HCT116 (cell line): ENCODE data around the gene SLC47A1. TPM values are rescaled to one million over a fixed set of nuclear protein-coding genes. Genes with fewer than 3 reads are reported as not detected.

ENCODE experiments used
- ATAC-seq: fragments of 200-7000 bp; cut with Tn5 transposase; 2 replicates; pipeline ENCODE4 v1.9.1; 2020; ENCODE audit warnings: mild to moderate bottlenecking, moderate library complexity
- BruUV-seq: library from RNA; stranded (reverse); fragments of 400-500 nt; replicated peaks from 2 replicates; lab custom pipeline; 2021; lab: Mats Ljungman, UMichigan
- CTCF ChIA-PET: fragments of 300-600 bp; sonication (Branson Sonifier 250); formaldehyde crosslinking; loops from one replicate; lab custom pipeline; 2021; ENCODE audit warnings: antibody characterized with exemption; lab: Charles Lee
- POLR2A ChIA-PET: fragments of 300-600, 350-600 bp; sonication (Branson Sonifier 250); formaldehyde crosslinking; loops from one replicate; lab custom pipeline; 2021; ENCODE audit warnings: antibody characterized with exemption; lab: Charles Lee
- RAD21 ChIA-PET, 2 experiments: fragments of 300-600 bp; sonication (Branson Sonifier 250); formaldehyde crosslinking; loops; one replicate each; lab custom pipeline; 2023; ENCODE audit warnings: low total read pairs in 2 of 2; ENCODE audit not compliant: uncharacterized antibody in 2 of 2, unreplicated experiment in 2 of 2, low non-redundant PET in 1 of 2; lab: Charles Lee
- DNase-seq: peaks from one replicate; pipeline ENCODE4 v3.0.0-alpha.2; 2010; ENCODE audit warnings: low read depth, low spot score
- H2AFZ ChIP-seq: fragments of 200-600 bp; shearing (Covaris generic), sonication (generic); 2 replicates; pipeline ENCODE4 v1.6.1; 2017; ENCODE audit warnings: low read depth, mixed run types, mixed read lengths, antibody characterized with exemption, low read length; ENCODE audit not compliant: poor library complexity, severe bottlenecking
- H3K27ac ChIP-seq: 2 replicates; pipeline ENCODE4 v1.5.1; 2012; ENCODE audit warnings: low read depth, low read length
- H3K27me3 ChIP-seq: fragments of 200-600 bp; sonication (generic); 2 replicates; pipeline ENCODE4 v1.6.1; 2016; ENCODE audit warnings: mixed run types, low read length, mixed read lengths; ENCODE audit not compliant: insufficient read depth
- H3K36me3 ChIP-seq, 2 experiments: fragments of 200-500 bp in 1 of 2; fragments of 200-600 bp in 1 of 2; sonication (Bioruptor generic) in 1 of 2; sonication (generic) in 1 of 2; 2 replicates each; pipeline versions ENCODE4 v1.5.1 to v1.6.1; 2014 to 2016; ENCODE audit warnings: low read length in 2 of 2, inconsistent platforms in 1 of 2, mixed read lengths in 1 of 2, mixed run types in 1 of 2; ENCODE audit not compliant: insufficient read depth in 2 of 2, control insufficient read depth in 1 of 2
- H3K4me1 ChIP-seq, 2 experiments: fragments of 200-600 bp in 1 of 2; sonication (generic) in 1 of 2; 2 replicates each; pipeline versions ENCODE4 v1.5.1 to v1.6.1; 2012 to 2017; ENCODE audit warnings: low read length in 2 of 2, inconsistent platforms in 1 of 2, mild to moderate bottlenecking in 1 of 2, mixed read lengths in 1 of 2, mixed run types in 1 of 2, moderate library complexity in 1 of 2; ENCODE audit not compliant: insufficient read depth in 2 of 2, control insufficient read depth in 1 of 2
- H3K4me2 ChIP-seq: fragments of 200-600 bp; sonication (generic); 2 replicates; pipeline ENCODE4 v1.6.1; 2017; ENCODE audit warnings: mixed run types, low read length, mixed read lengths
- H3K4me3 ChIP-seq, 2 experiments: fragments of 200-600 bp in 1 of 2; sonication (generic) in 1 of 2; replicated peaks in 1 of 2; 2 replicates each; pipeline ENCODE4 v1.5.1; 2011 to 2016; ENCODE audit warnings: low read length in 2 of 2, control low read depth in 1 of 2, low read depth in 1 of 2, mild to moderate bottlenecking in 1 of 2, mixed read lengths in 1 of 2, mixed run types in 1 of 2
- H3K79me2 ChIP-seq: fragments of 200-600 bp; sonication (generic); 2 replicates; pipeline ENCODE4 v1.6.1; 2017; ENCODE audit warnings: mild to moderate bottlenecking, mixed run types, low read length, moderate library complexity, mixed read lengths; ENCODE audit not compliant: insufficient read depth
- H3K9ac ChIP-seq: fragments of 200-600 bp; sonication (generic); 2 replicates; pipeline ENCODE4 v1.6.1; 2016; ENCODE audit warnings: low read length, mixed read lengths
- H3K9me2 ChIP-seq: fragments of 200-600 bp; sonication (generic), shearing (Covaris generic); 2 replicates; pipeline ENCODE4 v1.6.1; 2017; ENCODE audit warnings: mixed run types, mild to moderate bottlenecking, moderate library complexity; ENCODE audit not compliant: insufficient read depth
- H3K9me3 ChIP-seq, 2 experiments: fragments of 200-500 bp in 1 of 2; fragments of 200-600 bp in 1 of 2; sonication (Bioruptor generic) in 1 of 2; sonication (generic) in 1 of 2; 2 replicates each; pipeline ENCODE4 v1.6.1; 2014 to 2017; ENCODE audit warnings: low read length in 2 of 2, mixed read lengths in 2 of 2, inconsistent platforms in 1 of 2, low read depth in 1 of 2, mild to moderate bottlenecking in 1 of 2, mixed run types in 1 of 2, moderate library complexity in 1 of 2; ENCODE audit not compliant: control insufficient read depth in 1 of 2, insufficient read depth in 1 of 2
- H4K20me1 ChIP-seq: fragments of 200-600 bp; sonication (generic), shearing (Covaris generic); 2 replicates; pipeline ENCODE4 v1.6.1; 2017; ENCODE audit warnings: mixed run types, mild to moderate bottlenecking, moderate library complexity; ENCODE audit not compliant: insufficient read depth
- EGR1 ChIP-seq: IDR thresholded peaks from 2 replicates; pipeline ENCODE4 v1.6.1; 2012; ENCODE audit warnings: low read depth
- EZH2 ChIP-seq: fragments of 200-600 bp; sonication (generic); IDR thresholded peaks from 2 replicates; pipeline ENCODE4 v1.6.1; 2017; ENCODE audit warnings: antibody characterized with exemption, mixed run types
- POLR2A ChIP-seq: IDR thresholded peaks from 2 replicates; pipeline ENCODE4 v1.7.0; 2011; ENCODE audit warnings: borderline replicate concordance; ENCODE audit not compliant: insufficient read depth, insufficient read length; ENCODE audit errors: extremely low read depth
- POLR2AphosphoS5 ChIP-seq: IDR thresholded peaks from 2 replicates; pipeline ENCODE4 v1.6.1; 2011; ENCODE audit warnings: mild to moderate bottlenecking, low read depth, low read length, moderate library complexity
- RAD21 ChIP-seq: IDR thresholded peaks from 2 replicates; pipeline ENCODE4 v1.6.1; 2012; ENCODE audit warnings: low read depth, mild to moderate bottlenecking
- SRF ChIP-seq: IDR thresholded peaks from 2 replicates; pipeline ENCODE4 v1.6.1; 2012; ENCODE audit warnings: low read depth
- TCF7L2 ChIP-seq: IDR thresholded peaks from 2 replicates; pipeline ENCODE4 v1.7.0; 2011; ENCODE audit warnings: borderline replicate concordance, inconsistent platforms; ENCODE audit not compliant: insufficient read depth, insufficient read length; ENCODE audit errors: extremely low read depth
- YY1 ChIP-seq: IDR thresholded peaks from 2 replicates; pipeline ENCODE4 v1.6.1; 2011; ENCODE audit warnings: low read length, low read depth, moderate library complexity, mild to moderate bottlenecking; ENCODE audit not compliant: insufficient replicate concordance; ENCODE audit errors: extremely low read depth
- intact Hi-C: fragments of 100-400 bp; cut with micrococcal nuclease; formaldehyde crosslinking; loops from 2 replicates; pipeline ENCODE4 v1.10.0; 2022
- total RNA-seq: library from RNA; stranded (reverse); gene quantifications from one replicate; pipeline ENCODE4 v1.2.1, GENCODE V29; 2021; ENCODE audit not compliant: unreplicated experiment
- TF ChIP-seq, protein P1 (sequence below): IDR thresholded peaks from 2 replicates; pipeline ENCODE4 v1.6.1; 2012
- TF ChIP-seq, protein P2 (sequence below), 3 experiments: fragments of 200-600 bp in 1 of 3; sonication (generic) in 1 of 3; IDR thresholded peaks in 2 of 3; conservative IDR thresholded peaks in 1 of 3; 2 replicates each; pipeline ENCODE4 v1.5.1; 2012 to 2017; ENCODE audit warnings: low read depth in 2 of 3, low read length in 2 of 3, antibody characterized with exemption in 1 of 3, borderline replicate concordance in 1 of 3, control low read depth in 1 of 3, mild to moderate bottlenecking in 1 of 3, mixed read lengths in 1 of 3, mixed run types in 1 of 3, moderate library complexity in 1 of 3; ENCODE audit not compliant: insufficient read depth in 1 of 3
- TF ChIP-seq, protein P3 (sequence below): IDR thresholded peaks from 2 replicates; pipeline ENCODE4 v1.6.1; 2012
- TF ChIP-seq, protein P4 (sequence below): IDR thresholded peaks from 2 replicates; pipeline ENCODE4 v1.6.1; 2012; ENCODE audit warnings: low read depth

The SLC47A1 gene
- total RNA-seq, 1 experiment from 2014 or later, result 0.17 TPM

DNA sequence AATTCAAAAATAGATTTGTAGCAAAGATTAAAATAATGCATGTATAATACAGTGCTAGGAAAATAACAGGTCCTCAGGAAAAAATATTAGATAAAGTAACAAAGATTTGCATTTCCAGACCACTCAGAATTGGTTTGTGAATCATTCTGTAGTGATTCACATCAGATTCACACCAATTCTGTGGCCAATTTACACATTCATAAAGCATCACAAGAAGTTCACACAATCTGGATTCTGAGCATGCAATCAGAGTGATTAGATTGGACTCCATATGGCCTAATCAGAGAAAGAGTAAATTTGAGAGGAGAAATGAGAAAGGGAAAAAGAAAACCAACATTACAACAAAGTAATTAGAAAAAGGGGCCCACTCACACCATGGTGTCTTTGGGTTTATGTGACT lies 36.0 kb upstream of the SLC47A1 start (continued):
- TF ChIP-seq, protein P1, sequence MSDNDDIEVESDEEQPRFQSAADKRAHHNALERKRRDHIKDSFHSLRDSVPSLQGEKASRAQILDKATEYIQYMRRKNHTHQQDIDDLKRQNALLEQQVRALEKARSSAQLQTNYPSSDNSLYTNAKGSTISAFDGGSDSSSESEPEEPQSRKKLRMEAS, result no peak
- TF ChIP-seq TCF7L2 (no peak), EGR1 (no peak), YY1 (no peak), RAD21 (no peak)
- TF ChIP-seq, protein P2, sequence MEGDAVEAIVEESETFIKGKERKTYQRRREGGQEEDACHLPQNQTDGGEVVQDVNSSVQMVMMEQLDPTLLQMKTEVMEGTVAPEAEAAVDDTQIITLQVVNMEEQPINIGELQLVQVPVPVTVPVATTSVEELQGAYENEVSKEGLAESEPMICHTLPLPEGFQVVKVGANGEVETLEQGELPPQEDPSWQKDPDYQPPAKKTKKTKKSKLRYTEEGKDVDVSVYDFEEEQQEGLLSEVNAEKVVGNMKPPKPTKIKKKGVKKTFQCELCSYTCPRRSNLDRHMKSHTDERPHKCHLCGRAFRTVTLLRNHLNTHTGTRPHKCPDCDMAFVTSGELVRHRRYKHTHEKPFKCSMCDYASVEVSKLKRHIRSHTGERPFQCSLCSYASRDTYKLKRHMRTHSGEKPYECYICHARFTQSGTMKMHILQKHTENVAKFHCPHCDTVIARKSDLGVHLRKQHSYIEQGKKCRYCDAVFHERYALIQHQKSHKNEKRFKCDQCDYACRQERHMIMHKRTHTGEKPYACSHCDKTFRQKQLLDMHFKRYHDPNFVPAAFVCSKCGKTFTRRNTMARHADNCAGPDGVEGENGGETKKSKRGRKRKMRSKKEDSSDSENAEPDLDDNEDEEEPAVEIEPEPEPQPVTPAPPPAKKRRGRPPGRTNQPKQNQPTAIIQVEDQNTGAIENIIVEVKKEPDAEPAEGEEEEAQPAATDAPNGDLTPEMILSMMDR (IDR thresholded peaks at IDR 0.05 in 2 of 3, conservative IDR thresholded peaks at IDR 0.05 in 1 of 3; ENCODE audit: borderline replicate concordance in 1 of 3, insufficient read depth in 1 of 3, low read depth in 2 of 3, low read length in 2 of 3), result no peak
- TF ChIP-seq, all 23 proteins: peak for 0

DNA sequence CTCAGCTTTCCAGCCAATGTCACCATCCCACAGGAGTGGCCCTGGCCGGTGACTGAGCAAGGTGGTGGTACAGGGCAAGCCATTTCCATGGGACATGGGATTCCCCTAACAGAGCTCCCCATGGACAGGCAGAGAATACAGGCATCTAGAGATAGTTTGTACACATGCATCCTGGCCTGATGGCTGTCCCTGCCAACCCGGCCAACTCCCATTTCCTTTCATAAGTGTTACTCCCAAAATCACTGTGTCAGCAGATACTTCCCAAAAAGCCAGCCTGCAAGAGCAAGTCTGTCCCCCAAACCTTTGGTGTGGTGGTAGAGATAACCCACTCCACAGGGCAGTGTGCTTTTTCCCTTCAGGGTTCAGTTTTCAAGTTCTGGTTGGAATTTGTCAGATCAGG lies 32.4 kb upstream of the SLC47A1 start:
- RAD21 ChIA-PET, result no interaction called here

More for the DNA sequence above, 32.4 kb upstream of the SLC47A1 start:
- BruUV-seq, result no TSS peak
- H2AFZ ChIP-seq, result no peak overlapping the region
- H3K79me2 ChIP-seq, result no peaks in the 10 kb centered on the region
- no peaks in the 10 kb centered on the region for H3K9me3 ChIP-seq
- ATAC-seq, result no peak
- no peak overlapping the region for H3K9ac ChIP-seq
- H3K27ac ChIP-seq, result no peak overlapping the region
- no peaks in the 10 kb centered on the region for H3K9me2 ChIP-seq
- H3K27me3 ChIP-seq, result no peaks in the 10 kb centered on the region
- H3K4me3 ChIP-seq, result no peak overlapping the region
- ChIA-PET POLR2A (no interaction called here), CTCF (no interaction called here)
- H4K20me1 ChIP-seq, result no peaks in the 10 kb centered on the region
- TF ChIP-seq, protein P1, result no peak
- TF ChIP-seq POLR2AphosphoS5 (no peak), POLR2A (no peak), EZH2 (no peak), YY1 (no peak), SRF (no peak)
- TF ChIP-seq, protein P3, sequence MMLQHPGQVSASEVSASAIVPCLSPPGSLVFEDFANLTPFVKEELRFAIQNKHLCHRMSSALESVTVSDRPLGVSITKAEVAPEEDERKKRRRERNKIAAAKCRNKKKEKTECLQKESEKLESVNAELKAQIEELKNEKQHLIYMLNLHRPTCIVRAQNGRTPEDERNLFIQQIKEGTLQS, result no peak
- TF ChIP-seq, protein P4, sequence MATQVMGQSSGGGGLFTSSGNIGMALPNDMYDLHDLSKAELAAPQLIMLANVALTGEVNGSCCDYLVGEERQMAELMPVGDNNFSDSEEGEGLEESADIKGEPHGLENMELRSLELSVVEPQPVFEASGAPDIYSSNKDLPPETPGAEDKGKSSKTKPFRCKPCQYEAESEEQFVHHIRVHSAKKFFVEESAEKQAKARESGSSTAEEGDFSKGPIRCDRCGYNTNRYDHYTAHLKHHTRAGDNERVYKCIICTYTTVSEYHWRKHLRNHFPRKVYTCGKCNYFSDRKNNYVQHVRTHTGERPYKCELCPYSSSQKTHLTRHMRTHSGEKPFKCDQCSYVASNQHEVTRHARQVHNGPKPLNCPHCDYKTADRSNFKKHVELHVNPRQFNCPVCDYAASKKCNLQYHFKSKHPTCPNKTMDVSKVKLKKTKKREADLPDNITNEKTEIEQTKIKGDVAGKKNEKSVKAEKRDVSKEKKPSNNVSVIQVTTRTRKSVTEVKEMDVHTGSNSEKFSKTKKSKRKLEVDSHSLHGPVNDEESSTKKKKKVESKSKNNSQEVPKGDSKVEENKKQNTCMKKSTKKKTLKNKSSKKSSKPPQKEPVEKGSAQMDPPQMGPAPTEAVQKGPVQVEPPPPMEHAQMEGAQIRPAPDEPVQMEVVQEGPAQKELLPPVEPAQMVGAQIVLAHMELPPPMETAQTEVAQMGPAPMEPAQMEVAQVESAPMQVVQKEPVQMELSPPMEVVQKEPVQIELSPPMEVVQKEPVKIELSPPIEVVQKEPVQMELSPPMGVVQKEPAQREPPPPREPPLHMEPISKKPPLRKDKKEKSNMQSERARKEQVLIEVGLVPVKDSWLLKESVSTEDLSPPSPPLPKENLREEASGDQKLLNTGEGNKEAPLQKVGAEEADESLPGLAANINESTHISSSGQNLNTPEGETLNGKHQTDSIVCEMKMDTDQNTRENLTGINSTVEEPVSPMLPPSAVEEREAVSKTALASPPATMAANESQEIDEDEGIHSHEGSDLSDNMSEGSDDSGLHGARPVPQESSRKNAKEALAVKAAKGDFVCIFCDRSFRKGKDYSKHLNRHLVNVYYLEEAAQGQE, result no peak
- no peak for DNase-seq
- no peaks in the 10 kb centered on the region for H3K36me3 ChIP-seq
- H3K4me2 ChIP-seq, result no peak overlapping the region
- intact Hi-C loops, result no loop called here
- H3K4me1 ChIP-seq, result no peaks in the 10 kb centered on the region; a peak in 1 of 4 replicates
